ENCODE results near the gene NR1D2.

Gene NR1D2

DNA sequence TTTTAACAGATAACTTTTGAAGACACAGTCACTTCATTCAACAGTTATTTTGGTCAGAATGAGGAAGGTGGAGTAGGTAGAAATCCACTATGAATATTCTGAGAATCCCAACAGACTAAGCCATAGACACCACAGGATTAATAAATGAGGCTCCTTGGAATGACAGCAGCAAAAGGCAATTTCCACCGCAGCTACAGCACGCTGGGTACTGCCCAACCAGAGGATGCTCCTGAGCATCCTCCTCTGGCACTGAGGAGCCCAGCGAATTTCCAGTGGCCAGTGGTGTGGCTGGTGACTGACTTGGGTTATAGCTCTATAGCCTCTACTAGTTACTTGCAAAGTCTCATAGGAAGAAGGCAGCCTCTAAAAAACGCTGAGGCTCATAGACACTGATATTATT lies 3.6 kb upstream of the NR1D2 start:
- DNase-seq (no peak), ATAC-seq (replicated peaks) (no peak)
- no peaks in the 10 kb centered on the region for H3K9me3 Mint-ChIP-seq
- H3K27ac Mint-ChIP-seq: no peak overlapping the region
- H3K4me1 Mint-ChIP-seq (ENCODE audit: low read depth in 2 of 2): peaks cover 4% of the 10 kb centered on the region in 2 donors
- H3K27me3 Mint-ChIP-seq: peaks cover 0 to 7% of the 10 kb centered on the region in 2 donors
- no peak overlapping the region for H3K4me3 Mint-ChIP-seq
- H3K36me3 Mint-ChIP-seq (ENCODE audit: insufficient read depth): peaks cover 32% of the 10 kb centered on the region

- no peaks in the 10 kb centered on the region for H3K27me3 Mint-ChIP-seq
- H3K4me1 Mint-ChIP-seq (ENCODE audit: low read depth in 2 of 2): peaks cover 8 to 10% of the 10 kb centered on the region in 2 donors
- no peak overlapping the region for H3K4me3 Mint-ChIP-seq
- no peak for DNase-seq
- no peaks in the 10 kb centered on the region for H3K9me3 Mint-ChIP-seq
- H3K36me3 Mint-ChIP-seq (ENCODE audit: insufficient read depth): peaks cover 43% of the 10 kb centered on the region
- ATAC-seq (replicated peaks): no peak
- H3K27ac Mint-ChIP-seq: no peak overlapping the region
These were observed 2.5 kb upstream of the NR1D2 start for GRCh38 chr3:23942546-23942945.

DNA sequence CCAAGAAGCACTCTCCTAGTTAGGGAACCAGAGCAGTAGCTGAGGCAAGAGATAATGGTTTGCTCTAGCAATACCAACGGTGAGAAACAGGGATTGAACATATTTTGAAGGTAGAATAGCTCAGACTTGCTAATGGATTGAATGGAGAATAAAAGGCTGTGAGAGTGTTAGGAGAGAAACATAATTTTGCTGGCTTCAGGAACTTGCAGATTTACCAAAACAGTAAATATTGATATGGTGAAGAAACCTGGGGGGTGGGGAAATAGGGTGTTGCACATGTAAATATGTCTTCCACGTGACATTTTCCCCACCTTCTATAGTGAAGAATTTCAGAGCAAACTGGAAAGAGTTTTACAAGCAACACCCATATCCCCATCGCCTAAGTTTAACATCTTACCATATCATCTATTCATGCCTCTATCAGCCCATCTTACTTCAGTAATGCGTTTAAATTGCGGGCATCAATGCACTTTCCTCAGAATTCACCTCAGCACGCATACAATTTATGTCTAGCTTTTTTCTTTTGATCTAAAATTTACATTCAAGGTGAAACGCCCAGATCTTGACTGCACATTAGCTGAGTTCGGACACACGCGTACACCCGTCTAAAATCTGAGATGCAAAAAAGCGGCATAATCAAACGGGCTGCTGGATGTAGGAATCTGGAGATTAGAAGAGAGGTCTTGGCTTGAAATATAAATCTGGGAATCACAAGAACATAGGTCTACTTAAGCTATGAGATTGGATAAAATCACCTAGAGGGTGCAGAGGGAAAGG lies 891 bp upstream of the NR1D2 start:
- Mint-ChIP-seq H3K4me1 (ENCODE audit: low read depth in 2 of 2) (peaks cover 15 to 18% of the 10 kb centered on the region in 2 donors), H3K27ac (peak overlapping the region; percentile 88 to 94), H3K27me3 (no peaks in the 10 kb centered on the region), H3K4me3 (peak overlapping the region; percentile 85 to 88), H3K36me3 (ENCODE audit: insufficient read depth) (peaks cover 56% of the 10 kb centered on the region), H3K9me3 (no peaks in the 10 kb centered on the region)
- DNase-seq: no peak
- no peak for ATAC-seq (replicated peaks)

DNA sequence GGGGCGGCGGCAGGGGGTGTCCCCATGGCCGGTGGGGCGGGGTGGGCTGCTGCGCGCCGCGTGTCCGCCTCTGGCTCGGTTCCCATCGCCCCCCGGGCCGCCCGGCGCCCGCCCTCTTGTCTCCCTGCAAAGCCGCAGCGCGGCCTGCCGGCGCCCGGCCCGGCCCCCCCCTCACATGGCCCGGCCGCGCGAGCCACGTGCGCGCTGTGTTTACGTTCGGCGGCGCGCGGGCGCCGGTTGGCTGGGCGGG lies 502 bp downstream of the NR1D2 start:
- H3K4me1 Mint-ChIP-seq (ENCODE audit: low read depth in 2 of 2): peaks cover 29 to 32% of the 10 kb centered on the region in 2 donors
- H3K9me3 Mint-ChIP-seq: no peaks in the 10 kb centered on the region
- ATAC-seq (replicated peaks) (no peak), DNase-seq (no peak)
- H3K4me3 Mint-ChIP-seq: peak overlapping the region; percentile 70 to 85
- no peaks in the 10 kb centered on the region for H3K27me3 Mint-ChIP-seq
- H3K36me3 Mint-ChIP-seq (ENCODE audit: insufficient read depth): peaks cover 67% of the 10 kb centered on the region
- peak overlapping the region; percentile 88 to 94 for H3K27ac Mint-ChIP-seq

DNA sequence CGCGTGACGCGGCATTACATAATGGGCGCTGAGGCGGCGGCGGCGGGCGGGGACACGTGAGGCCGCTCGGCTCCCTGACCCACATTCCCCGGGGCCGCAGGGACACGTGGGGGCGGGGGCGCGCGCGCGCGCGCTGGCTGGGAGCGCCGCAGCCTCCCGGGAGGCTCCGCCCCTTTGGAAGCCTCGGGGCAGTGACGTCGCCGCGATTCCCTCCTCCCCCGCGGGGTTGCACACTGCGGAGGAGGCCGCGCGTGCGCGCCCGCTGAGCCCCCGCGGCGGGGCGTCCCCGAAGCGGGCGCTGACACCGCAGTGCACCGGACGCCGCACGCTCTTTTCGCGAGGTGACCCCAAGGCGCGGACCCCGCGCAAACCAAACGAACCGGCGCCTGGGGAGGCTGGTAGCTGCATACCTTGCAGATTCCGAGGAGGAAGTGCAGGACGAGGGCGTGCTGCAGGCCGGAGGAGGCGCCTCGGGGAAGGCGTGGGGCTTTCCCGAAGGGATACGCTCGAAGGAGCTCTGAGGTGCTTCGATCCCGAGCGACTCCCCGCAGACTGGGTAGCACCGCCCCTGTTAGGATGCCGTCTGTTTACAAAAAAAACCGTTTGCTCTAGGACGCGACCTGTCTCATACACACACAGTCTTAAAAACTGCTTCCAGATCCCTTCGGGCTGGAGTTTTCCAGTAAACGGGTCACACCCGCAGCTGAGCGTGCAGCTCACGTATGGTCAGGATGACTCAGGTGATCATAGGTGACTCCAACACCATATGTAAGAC lies 1.0 kb downstream of the NR1D2 start:
- Mint-ChIP-seq H3K27me3 (no peaks in the 10 kb centered on the region), H3K27ac (peak overlapping the region; percentile 88 to 94), H3K4me1 (ENCODE audit: low read depth in 2 of 2) (peaks cover 34% of the 10 kb centered on the region in 2 donors), H3K4me3 (peak overlapping the region; percentile 70 to 85), H3K36me3 (ENCODE audit: insufficient read depth) (peaks cover 70% of the 10 kb centered on the region), H3K9me3 (no peaks in the 10 kb centered on the region)
- peak; percentile 95 to 98 (median 97) for DNase-seq
- peak; percentile 74 for ATAC-seq (replicated peaks)

- Mint-ChIP-seq H3K4me1 (ENCODE audit: low read depth in 2 of 2) (peaks cover 50 to 51% of the 10 kb centered on the region in 2 donors), H3K9me3 (no peaks in the 10 kb centered on the region), H3K27me3 (no peaks in the 10 kb centered on the region), H3K4me3 (peak overlapping the region in 1 of 2 donors; percentile 27), H3K36me3 (ENCODE audit: insufficient read depth) (peaks cover 80% of the 10 kb centered on the region), H3K27ac (no peak overlapping the region)
- ATAC-seq (replicated peaks) (no peak), DNase-seq (no peak)
These were observed 3.7 kb downstream of the NR1D2 start for GRCh38 chr3:23948761-23949160.

DNA sequence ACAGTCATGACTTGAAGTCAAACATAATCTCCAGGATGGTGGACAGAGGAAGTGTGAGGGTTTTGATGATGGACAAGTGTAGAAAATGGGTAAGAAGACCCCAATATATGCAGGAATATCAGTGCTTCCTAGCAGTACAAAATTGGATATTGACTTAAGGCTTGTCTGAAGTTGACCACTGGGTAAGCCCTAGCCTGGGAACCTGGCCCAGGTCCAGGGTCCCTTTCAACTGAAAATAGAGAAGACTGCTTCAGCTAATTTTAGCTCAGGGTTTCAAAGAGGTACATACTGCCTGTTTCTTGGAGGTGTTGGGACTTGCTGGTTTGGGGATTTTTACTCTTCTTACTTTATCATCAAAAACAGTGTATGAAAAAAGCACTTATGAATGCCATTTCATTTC lies 4.7 kb downstream of the NR1D2 start:
- no peak for ATAC-seq (replicated peaks)
- Mint-ChIP-seq H3K27me3 (no peaks in the 10 kb centered on the region), H3K4me3 (peak overlapping the region; percentile 61 to 64), H3K4me1 (ENCODE audit: low read depth in 2 of 2) (peaks cover 50 to 55% of the 10 kb centered on the region in 2 donors), H3K9me3 (no peaks in the 10 kb centered on the region), H3K36me3 (ENCODE audit: insufficient read depth) (peaks cover 71% of the 10 kb centered on the region), H3K27ac (peak overlapping the region; percentile 51 to 88)
- DNase-seq: no peak

DNA sequence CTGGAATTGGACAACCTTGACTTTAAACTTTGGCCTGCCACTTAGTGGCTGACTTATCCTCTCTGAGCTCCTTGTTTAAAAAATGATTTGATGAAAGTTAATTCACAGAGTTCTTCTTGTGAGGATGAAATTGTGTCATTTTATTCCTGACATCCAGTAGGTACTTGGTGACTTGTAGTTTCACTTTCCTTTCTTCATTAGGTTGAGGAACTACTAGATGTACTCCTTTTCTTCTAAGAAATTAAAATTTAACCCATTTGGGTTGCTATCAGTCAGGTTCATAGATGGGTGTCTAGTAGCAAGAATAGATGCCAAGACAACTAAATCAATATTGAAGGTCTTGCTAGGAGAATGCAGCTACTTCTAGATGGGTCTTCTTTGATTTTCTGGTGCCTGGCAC lies 5.2 kb downstream of the NR1D2 start:
- Mint-ChIP-seq H3K9me3 (no peaks in the 10 kb centered on the region), H3K27ac (peak overlapping the region; percentile 51 to 88), H3K27me3 (no peaks in the 10 kb centered on the region), H3K4me1 (ENCODE audit: low read depth in 2 of 2) (peaks cover 52 to 60% of the 10 kb centered on the region in 2 donors), H3K4me3 (peak overlapping the region; percentile 61 to 64), H3K36me3 (ENCODE audit: insufficient read depth) (peaks cover 71% of the 10 kb centered on the region)
- no peak for ATAC-seq (replicated peaks)
- DNase-seq: no peak

DNA sequence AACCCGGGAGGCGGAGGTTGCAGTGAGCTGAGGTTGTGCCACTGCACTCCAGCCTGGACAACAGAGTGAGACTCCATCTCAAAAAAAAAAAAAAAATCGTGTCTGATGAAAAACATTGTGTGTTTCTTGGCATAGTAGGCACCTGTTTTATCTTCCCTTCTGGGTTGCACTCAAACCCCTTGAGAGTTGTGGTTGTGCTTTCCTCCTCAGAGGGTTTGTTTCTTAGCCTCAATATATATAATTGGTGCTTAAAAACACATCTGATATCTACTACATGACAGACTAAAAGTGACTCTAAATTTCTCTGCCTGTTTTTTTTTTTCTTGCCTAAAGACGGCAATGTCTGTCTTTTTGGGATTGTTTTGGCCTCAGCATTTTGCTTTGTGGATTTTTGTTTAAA lies 7.6 kb downstream of the NR1D2 start:
- DNase-seq: no peak
- ATAC-seq (replicated peaks): no peak
- peak overlapping the region; percentile 51 to 88 for H3K27ac Mint-ChIP-seq

DNA sequence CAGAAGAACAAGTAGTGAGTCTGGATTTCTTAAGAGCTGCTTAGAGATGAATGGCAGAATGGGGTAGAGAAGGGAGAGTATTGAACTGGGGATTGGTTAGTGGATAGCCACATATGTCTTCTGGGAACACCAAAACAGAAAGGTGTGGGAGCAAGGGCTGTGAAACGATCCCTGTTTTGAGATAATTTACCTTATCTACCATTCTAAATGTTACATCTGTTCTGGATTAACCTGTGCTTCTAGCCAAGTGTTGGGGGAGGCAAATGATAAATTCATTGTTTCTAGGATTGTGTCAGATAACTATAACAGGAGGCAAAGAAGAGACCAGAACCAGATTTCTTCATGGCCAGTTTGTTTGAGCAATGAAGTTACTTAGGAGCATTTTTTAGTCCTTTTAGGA lies 8.4 kb downstream of the NR1D2 start:
- Mint-ChIP-seq H3K27me3 (no peaks in the 10 kb centered on the region), H3K36me3 (ENCODE audit: insufficient read depth) (peaks cover 70% of the 10 kb centered on the region), H3K9me3 (no peaks in the 10 kb centered on the region), H3K4me3 (no peak overlapping the region), H3K27ac (no peak overlapping the region), H3K4me1 (ENCODE audit: low read depth in 2 of 2) (peaks cover 49 to 58% of the 10 kb centered on the region in 2 donors)
- no peak for ATAC-seq (replicated peaks)
- DNase-seq: no peak

More for the DNA sequence above, 7.6 kb downstream of the NR1D2 start:
- Mint-ChIP-seq H3K4me1 (ENCODE audit: low read depth in 2 of 2) (peaks cover 52 to 60% of the 10 kb centered on the region in 2 donors), H3K9me3 (no peaks in the 10 kb centered on the region), H3K27me3 (no peaks in the 10 kb centered on the region), H3K4me3 (peak overlapping the region in 1 of 2 donors; percentile 26), H3K36me3 (ENCODE audit: insufficient read depth) (peaks cover 71% of the 10 kb centered on the region)

DNA sequence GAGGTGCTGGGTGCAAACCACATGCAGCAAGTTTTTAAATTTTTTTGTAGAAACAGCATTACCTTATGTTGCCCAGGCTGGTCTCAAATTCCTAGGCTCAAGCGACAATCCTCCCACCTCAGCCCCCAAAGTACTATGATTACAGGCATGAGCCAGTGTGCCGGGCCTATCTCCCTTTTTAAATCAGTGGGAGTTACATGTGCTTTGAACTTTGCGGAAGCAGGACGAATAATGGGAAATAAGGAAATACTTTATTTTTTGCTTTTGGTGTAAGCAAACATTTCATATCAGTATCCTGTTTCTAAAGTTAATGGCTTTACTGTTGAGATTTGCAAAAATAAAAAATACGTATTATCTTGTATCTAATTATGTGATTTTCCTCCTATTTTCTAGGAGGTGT lies 9.1 kb downstream of the NR1D2 start:
- H3K9me3 Mint-ChIP-seq: no peaks in the 10 kb centered on the region

GRCh38 chr3:23956701-23957100 lies 11.6 kb downstream of the NR1D2 start:
- Mint-ChIP-seq H3K27me3 (no peaks in the 10 kb centered on the region), H3K36me3 (ENCODE audit: insufficient read depth) (peaks cover 78% of the 10 kb centered on the region), H3K4me3 (no peak overlapping the region), H3K4me1 (ENCODE audit: low read depth in 2 of 2) (peaks cover 26 to 49% of the 10 kb centered on the region in 2 donors), H3K9me3 (no peaks in the 10 kb centered on the region), H3K27ac (peak overlapping the region in 1 of 2 donors; percentile 81)
- DNase-seq: no peak
- ATAC-seq (replicated peaks): no peak

More for the DNA sequence above, 9.1 kb downstream of the NR1D2 start:
- DNase-seq: no peak
- Mint-ChIP-seq H3K36me3 (ENCODE audit: insufficient read depth) (peaks cover 70% of the 10 kb centered on the region), H3K27ac (peak overlapping the region in 1 of 2 donors; percentile 49), H3K4me3 (peak overlapping the region in 1 of 2 donors; percentile 4), H3K4me1 (ENCODE audit: low read depth in 2 of 2) (peaks cover 48 to 64% of the 10 kb centered on the region in 2 donors), H3K27me3 (no peaks in the 10 kb centered on the region)
- no peak for ATAC-seq (replicated peaks)

DNA sequence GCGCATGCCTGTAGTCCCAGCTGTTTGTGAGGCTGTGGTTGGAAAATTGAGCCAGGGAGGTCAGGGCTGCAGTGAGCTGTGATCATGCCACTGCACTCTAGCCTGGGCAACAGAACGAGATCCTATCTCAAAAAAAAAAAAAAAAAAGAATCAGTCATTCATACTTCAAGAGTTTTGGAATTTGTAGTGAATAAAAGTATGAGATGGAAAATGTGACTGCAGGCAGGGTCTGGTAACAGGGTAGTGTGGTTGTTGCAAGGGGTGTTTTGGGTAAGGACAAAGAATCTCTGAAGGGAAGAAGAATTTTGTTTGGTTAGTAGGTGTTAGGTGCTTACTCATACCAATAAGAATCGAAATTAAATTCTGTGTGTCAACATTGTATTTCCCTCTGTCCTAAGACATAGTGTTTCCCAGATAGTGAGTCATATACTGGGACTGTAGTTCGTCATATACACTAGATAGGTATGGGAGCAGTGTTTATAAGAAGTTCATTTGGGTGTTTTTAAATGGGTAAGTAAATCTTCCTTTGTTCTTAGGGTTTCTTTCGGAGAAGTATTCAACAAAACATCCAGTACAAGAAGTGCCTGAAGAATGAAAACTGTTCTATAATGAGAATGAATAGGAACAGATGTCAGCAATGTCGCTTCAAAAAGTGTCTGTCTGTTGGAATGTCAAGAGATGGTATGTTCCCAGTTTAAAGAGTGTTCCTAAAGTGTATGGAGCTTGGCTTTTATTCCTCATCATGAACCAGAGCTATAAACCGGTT lies 14.2 kb downstream of the NR1D2 start:
- H3K27ac Mint-ChIP-seq: peak overlapping the region; percentile 44 to 81
- ATAC-seq (replicated peaks): peak; percentile 51
- no peaks in the 10 kb centered on the region for H3K27me3 Mint-ChIP-seq
- peaks cover 25 to 39% of the 10 kb centered on the region in 2 donors for H3K4me1 Mint-ChIP-seq (ENCODE audit: low read depth in 2 of 2)
- peaks cover 94% of the 10 kb centered on the region for H3K36me3 Mint-ChIP-seq (ENCODE audit: insufficient read depth)
- H3K4me3 Mint-ChIP-seq: no peak overlapping the region
- DNase-seq: no peak
- H3K9me3 Mint-ChIP-seq: no peaks in the 10 kb centered on the region

All from effector memory CD8-positive, alpha-beta T cell (primary cell).